Stimulated activated CD8-positive, alpha-beta memory T cell treated with anti-CD3 and anti-CD28 coated beads, Interleukin-12 subunit alpha, Interleukin-12 subunit beta, amount 100 ng/mL, for 4 hours (primary cell): Measurements from ENCODE around the gene HINT1.
"Not testable (repeated sequence)": the region's sequence is repeated elsewhere in the genome, so short reads cannot be mapped to it uniquely, and the experiment has no call there.

Experiments used
- DNase-seq: peaks from one replicate; pipeline ENCODE4 v3.0.0-alpha.2; 2020; ENCODE audit warnings: low read depth

HINT1 gene

DNA sequence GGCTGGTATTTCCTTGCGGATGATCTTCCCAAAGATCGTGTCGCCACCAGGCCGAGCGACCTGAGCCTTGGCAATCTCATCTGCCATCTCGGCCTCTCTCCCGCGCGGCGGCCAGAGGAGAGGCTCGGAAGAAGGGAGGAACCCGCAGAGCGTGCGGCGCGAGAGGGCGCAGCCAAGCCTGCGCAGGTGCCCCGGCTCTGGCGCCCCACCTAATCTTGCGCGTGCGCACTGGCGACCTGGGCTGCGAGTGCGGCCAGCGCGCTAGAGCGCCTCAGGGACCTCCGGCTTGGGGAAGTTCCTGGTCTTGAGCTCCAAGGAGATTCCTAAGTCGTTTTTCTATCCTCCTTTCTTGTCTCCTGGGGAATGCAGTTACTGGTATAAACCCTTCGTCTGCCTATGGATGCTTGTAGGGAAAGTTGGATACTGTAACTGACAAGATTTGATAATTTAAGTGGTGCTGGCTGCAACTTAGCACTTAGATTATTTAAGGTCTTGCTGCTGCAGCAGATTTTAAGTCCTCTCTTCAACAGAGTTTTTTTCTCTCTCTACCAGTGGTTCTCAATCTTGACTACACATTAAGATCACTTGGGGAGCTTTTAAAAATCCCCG is at the start of gene HINT1:
Gene HINT1, minus strand, starts transcription at position 138 of the 609 bp plus-strand sequence. Its CDS starts 51 bp downstream, at position 87.
- DNase-seq: peak; percentile 90

DNA sequence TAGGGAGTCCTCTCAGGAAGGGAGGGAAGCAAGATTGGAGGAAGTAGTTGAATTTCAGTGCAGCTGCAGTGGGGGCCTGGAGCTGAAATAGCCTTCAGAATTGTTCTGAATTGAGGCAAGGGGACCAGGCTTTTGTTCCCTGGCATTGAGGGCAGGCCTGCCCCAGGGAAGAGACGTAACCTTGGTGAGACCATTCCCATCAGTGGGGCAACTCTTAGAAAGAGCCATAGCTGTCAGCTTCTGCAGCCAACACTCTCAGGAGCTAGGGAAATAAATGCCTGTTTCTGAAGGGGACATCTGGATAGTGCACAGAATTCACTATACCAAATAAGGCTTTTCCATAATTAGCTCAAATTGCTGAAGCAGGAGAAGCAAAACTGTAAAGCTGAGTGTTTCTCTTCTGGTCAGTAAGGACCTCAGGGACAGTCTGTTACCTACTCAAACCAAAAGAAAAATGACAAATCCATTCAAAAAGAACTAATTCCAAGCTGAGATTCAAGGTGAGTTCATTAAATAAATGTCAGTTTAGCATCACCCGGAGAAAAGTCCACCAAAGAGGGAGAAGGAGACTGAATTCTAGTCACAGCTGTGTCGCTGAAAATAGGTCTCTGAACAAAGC is 49.7 kb upstream of the HINT1 start:
- no peak for DNase-seq

DNA sequence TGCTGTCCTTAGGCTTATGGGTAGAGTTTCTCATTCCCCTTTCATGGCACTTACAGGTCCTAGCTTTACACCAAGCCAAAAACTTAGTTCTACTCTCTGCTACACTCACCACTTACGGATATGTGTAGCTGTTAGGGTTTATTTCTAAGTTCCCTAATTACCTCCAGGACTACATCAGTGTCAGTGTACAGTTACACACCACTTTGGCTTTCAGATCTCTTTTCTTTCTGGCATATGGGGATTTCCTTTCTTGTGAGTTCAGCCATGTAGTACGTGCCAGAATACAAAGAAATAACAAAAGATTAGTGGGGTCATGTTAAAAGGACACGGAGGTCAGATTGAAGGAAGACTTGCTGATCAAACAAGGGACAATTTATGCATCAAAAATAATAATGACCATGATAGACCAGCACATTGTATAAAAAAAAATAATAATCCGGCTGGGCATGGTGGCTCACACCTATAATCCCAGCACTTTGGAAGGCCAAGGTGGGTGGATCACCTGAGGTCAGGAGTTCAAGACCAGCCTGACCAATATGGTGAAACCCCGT is 47.5 kb upstream of the HINT1 start:
- no peak for DNase-seq

DNA sequence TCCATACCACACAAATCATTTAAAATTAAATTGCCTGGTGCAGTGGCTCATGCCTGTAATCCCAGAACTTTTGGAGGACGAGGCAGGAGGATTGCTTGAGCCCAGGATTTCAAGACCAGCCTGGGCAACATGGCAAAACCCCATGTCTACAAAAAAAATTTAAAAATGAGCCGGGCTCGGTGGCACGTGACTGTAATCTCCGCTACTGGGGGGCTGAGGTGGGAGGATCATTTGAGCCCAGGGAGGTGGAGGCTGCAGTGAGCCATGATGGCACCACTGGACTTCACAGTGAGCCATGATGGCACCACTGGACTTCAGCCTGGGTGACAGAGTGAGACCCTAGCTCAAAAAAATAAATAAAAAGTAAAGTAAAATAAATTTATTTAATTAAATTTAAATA is 46.6 kb upstream of the HINT1 start:
- DNase-seq: no peak

DNA sequence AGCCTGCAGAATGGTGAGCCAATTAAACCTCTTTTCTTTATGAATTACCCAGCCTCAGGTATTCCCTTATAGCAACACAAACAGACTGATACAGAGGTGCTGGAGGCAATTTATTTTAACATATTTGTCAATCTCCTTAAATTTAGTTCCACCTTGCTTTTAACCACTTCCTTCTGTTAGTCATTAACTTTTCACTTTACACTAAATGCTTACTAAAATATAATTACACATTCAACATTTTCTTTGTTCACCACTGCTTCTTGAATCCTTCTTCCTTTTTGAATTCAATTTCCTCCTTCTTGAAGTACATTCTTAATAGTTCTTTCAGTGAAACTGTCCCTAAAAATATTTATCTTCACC is 45.1 kb upstream of the HINT1 start:
- no peak for DNase-seq

DNA sequence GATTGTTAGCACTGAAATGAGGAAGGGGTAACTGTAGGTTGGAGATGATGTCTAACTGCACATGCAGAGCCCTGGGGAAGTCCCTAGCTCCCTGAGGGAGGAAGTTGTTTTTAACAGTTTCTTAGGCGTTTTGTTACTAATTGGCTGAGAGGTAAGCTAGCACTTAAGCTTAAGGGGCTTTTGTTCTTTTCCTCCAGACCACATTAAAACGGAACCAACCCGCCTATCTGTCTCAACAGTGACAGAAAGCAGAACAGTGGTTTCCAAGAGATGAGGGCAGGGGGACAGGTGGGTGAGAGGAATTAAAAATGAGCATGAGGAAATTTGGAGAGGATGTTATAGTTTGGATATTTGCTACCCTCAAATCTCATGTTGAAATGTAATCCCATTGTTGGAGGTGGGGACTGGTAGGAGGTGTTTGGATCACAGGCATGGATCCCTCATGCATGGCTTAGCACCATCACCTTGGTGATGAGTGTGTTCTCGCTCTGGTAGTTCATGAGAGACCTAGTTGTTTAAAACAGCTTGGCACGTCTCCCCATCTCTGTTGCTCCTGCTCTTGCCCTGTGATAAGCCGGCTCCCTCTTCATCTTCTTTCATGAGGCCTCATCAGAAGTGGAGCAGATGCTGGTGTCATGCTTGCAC is 44.6 kb upstream of the HINT1 start:
- DNase-seq: peak; percentile 14

DNA sequence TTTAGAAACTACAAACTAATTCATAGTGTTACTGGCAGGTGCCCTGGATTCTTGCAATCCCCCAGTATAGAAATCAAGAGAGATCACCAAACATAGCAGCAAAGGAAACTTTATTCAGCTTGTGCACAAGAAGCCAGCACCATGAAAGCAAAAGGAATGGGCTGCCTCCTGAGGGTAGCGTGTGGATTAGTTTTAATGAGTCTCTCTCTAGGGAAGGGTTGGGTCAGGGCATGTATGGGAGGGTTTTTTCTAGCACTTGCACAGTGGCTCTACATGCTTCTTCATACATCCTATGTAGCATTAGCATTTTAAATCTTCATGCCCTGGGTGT is 44.1 kb upstream of the HINT1 start:
- DNase-seq: no peak

DNA sequence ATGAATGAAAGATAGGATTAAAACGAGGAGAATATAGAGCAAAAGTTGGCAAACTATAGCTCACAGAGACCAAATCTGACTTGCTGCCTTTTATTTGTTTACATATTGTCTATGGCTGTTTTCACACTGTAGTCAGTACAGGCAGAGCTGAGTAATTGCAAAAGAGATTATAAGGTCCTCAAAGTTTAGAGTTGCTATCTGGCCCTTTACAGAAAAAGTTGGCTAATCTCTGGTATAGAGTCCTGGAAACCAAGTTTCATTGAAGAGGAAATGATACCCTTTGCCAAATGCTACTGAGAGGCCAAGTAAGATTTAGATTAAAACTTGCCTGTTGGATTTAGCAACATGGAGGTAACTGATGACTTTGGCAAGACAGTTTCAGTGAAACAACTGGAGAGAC is 41.7 kb upstream of the HINT1 start:
- no peak for DNase-seq

DNA sequence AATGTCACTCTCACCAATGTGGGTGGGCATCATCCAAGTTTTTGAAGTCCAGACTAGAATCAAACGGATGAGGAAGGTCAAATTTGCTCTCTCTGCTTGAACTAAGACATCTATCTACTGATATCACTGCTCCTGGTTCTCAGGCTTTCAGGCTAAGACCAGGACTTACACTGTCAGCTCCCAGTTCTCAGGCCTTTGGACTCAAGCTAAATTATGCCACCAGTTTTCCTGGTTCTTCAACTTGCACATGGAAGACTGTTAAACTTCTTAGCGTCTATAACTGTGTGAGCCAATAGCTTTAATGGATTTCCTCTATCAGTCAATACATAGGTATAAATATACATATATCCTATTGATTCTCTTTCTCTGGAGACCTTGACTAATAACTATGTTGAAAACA is 41.0 kb upstream of the HINT1 start:
- DNase-seq: no peak

DNA sequence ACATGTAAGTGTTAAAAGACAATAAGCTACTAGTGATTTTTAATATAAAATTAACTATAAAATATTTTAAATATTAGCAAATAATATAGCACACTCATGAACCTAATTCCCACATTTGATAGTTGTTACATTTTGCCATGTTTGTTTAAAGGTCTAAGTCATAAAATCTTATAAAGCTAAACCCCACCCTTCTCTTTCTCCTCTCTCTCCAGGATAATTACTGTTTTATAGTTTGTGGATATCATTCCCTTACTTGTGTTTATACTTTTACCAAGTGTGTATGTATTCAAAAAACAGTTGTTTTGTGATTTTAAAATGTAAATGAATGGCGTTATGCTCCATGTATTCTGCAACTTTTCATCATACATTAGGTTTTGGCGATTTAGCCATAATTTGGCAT is 39.9 kb upstream of the HINT1 start:
- no peak for DNase-seq

DNA sequence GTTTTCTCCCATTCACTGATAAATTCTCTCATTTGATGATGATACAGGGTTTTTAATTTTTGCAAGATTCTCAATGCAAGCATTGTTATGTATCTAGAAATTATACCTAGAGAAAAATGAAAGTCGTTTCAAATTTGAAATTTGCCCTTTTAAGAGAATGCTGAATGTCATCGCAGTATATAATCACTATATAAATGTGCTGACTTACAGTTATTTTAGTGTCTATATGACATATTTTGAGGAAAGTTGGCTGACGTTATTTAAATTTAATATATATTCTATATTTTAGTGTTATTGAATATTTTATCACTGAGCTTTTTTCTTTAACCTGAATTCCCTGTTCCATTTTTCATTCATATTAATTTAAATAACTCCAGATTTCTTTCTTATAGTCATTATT is 35.5 kb upstream of the HINT1 start:
- DNase-seq: no peak

DNA sequence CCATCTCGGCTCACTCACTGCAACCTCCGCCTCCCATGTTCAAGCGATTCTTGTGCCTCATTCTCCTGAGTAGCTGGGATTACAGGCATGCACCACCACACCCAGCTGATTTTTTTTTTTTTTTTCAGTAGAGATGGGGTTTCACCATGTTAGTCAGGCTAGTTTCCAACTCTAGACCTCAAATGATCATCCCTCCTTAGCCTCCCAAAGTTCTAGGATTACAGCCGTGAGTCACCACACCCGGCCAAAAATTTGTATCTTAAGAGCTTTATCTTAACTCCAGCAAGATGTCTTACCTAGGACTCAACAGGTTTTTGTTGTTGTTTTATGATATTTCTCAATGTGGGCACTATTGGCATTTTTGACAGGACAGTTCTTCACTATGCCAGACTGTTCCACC is 33.6 kb upstream of the HINT1 start:
- no peak for DNase-seq

DNA sequence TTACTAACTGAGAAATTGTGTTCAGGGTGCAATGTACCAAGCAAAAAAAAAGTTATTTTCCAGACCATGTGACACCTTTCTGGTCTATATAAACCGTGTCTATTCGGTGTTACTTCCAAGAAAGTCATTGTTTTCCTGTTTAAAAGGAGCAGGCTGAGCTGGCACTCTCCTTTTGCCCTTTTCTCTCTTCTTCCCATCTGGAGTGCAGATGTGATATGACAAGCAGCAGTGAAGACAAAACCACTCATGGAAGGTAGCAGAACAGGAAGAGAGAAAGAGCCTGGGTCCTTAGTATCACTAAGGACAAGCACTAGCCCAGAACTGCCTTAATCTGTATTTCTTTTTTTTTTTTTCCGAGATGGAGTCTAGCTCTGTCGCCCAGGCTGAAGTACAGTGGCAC is 31.3 kb upstream of the HINT1 start:
- no peak for DNase-seq

DNA sequence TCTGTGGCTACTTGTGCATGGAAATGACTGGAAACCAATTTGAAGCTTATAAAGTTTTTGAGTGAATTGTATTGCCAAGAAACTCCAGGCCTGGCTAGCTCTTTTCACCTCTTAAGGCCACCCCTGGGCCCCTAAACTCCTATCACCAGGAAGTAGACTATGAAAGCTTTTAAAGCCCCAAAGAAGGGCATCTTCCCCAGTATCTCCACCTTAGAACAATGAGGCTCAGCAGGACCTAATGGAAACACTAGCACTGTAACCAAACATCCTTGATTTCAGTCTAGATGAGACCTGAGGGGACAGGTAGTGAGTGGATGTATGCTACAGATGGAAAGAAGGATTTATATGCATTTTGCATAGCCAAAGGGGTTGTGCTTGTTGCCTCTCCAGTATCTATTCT is 30.6 kb upstream of the HINT1 start:
- no peak for DNase-seq

DNA sequence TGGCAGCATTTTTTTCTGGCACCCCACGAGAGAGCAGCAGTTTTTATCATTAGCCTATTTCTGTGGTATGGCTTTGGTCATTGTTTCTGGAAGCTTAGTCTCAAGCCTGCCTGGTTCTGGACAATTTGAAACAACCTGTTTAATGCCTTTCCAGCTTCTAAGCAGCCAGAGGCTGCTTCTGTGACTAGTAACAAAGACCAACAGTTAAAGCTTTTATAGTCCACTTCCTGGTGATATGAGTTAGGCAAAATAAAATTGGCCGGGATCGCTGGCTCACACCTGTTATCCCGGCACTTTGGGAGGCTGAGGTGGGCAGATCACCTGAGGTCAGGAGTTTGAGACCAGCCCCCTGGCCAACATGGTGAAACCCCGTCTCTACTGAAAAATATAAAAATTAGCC is 29.7 kb upstream of the HINT1 start:
- DNase-seq: no peak

DNA sequence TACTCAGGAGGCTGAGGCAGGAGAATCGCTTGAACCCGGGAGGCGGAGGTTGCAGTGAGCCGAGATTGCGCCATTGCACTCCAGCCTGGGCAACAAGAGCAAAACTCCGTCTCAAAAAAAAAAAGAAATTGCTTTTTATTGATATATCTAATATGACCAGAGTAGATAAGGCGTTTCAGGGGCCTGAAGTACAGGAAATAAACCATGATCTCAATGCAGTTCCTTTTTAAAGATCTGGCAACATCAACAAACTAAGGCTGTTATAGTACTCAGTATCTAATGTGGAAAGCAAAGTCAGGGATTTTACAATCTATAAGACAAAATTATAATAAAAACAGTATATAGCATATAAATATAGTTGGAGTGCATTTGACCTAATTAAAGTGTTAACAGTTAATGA is 28.8 kb upstream of the HINT1 start:
- not testable (repeated sequence) for DNase-seq

DNA sequence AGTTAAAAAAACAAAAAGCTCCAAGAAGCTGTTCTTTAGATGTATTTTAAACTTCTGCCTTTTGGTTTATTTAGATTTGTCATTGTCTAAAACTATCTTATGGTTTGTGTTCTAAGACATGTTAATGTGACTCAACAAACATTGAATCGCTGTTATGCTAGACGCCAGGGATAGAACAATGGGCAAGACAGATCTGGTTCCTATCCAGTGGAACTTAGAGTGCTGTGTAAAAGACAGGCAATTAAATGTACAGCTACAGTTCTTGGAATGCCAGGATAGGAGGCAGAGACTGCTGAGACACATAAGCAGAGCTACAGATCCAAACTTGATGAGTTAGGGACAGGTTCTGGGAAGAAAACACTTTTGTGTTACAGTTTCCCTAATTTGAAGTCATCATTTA is 28.1 kb upstream of the HINT1 start:
- DNase-seq: no peak

DNA sequence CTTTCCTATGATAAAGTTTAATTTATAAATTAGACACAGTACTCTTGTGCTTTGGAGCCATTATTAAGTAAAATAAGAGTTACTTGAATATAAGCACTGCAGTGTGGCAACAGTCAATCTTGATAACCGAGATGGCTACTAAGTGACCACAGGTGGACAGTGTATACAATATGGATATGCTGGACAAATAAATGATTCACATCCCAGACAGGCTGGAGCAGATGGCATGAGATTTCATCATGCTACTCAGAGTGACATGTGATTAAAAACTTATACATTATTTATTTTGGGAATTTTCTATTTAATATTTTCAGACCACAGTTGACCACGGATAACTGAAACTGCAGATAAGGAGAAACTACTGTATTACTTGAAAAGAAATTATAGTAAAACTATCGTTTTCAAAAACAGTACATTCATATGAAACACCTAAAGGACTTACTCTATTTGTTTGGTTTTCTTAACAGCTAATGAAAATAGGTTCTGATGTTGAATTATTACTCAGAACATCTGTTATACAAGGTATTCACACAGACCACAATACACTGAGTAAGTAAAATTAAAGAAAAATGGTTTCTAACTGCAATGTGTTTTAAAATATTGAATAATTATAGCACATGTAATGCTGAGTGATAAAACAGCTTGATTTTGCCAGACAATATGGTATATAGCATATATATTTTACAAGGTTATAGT is 21.7 kb upstream of the HINT1 start:
- DNase-seq: no peak

DNA sequence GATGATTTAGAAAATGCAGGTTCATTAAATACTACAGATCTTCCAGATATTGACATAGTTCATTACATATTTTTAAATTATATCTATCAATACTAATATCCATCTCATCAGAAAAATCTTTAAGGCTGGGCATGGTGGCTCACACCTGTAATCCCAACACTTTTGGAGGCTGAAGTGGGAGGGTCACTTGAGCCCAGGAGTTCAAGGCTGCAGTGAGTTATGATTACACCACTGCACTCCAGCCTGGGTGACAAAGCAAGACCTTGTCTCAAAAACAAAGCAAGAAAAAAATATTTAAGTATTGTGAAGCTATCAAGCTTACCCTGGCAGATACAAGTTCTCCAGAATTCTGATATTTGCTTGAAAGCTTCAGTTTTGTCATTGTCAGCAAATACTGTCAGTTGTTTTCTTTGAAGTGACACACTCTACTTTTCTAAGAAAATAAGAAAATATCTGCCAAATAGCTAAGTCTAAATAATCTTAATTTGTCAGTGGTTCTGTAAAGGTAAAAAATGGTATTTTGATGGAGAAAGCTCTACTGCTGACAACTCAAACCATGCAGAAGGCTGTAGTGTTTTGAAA is 20.6 kb upstream of the HINT1 start:
- DNase-seq: no peak

DNA sequence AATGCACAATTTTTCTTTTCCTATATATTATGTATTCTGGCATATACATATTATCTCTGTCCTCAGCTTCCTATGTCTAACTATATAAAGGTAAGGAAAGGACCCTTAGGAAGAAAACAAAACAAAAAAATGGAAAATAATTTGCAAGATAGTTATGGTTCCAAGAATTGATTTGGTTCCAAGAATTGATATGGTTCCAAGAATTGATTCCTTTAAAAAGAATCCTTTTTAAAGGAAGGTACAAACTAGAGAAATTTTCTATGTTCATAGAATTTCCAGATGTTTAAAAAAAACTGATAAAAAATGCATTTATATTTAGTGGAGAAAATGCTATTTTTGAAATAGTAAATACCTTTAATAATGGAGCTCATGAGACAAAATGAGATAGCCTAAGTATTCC is 17.8 kb upstream of the HINT1 start:
- no peak for DNase-seq

DNA sequence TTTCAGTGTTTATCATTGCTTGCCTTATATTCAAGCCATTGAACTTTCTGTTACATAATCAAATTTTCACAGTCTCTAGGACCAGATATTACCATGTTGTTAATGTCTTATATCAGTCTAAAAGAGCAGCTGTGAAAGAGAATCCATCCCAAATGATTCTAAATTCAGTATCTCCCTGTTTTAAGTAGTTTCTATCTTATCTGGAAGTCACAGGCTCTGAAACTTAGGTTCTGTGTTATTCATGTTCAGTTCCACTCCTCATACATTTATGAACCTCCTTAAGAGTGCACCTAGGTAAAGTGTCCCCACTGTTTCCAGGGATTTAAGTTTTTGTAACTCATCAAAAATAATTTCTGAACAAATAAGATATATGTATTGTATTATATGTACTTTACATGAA is 15.4 kb upstream of the HINT1 start:
- DNase-seq: no peak

DNA sequence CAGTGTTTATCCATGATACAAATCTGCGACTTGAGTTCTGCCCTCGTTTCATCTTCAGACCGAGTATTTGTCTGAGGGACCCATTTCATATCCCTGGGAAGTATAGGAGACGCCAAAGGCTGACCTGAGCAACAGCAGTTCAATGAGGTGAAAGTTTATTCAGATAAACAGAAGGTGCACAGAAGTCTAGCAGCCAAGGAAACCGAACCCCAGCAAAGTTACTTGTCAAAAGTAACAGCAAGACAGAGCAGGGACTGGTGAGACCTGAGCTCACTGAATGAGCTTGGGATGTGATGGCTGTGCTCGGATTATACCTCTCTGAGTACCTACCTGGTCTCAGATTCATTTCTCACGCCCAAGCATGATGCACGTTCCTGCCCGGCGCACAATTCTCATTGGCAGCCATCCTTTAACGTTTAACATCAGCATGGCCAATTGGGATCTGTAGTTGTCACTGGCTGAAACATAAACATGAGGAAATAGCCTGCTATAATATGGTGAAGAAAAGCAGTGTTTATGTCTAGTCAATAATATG is 6.3 kb upstream of the HINT1 start:
- no peak for DNase-seq
